Loucy (cell line): ENCODE data around the gene LPP.

Experiments
- H2AFZ ChIP-seq: fragments of 200-600 bp; sonication (generic); 2 replicates; pipeline ENCODE4 v1.6.0; 2016; ENCODE audit warnings: antibody characterized with exemption, mild to moderate bottlenecking, low read length, moderate library complexity
- H3F3A ChIP-seq: fragments of 200-600 bp; 2 replicates; pipeline ENCODE4 v1.6.0; 2016; ENCODE audit warnings: antibody characterized with exemption, low read depth, mild to moderate bottlenecking
- H3K27me3 ChIP-seq: fragments of 200-600 bp; sonication (generic); 2 replicates; pipeline ENCODE4 v1.6.1; 2014; ENCODE audit warnings: low read length, mild to moderate bottlenecking; ENCODE audit not compliant: insufficient read depth, poor library complexity, severe bottlenecking
- H3K36me3 ChIP-seq: fragments of 200-600 bp; sonication (generic); 2 replicates; pipeline ENCODE4 v1.6.1; 2016; ENCODE audit warnings: low read length; ENCODE audit not compliant: insufficient read depth
- H3K4me1 ChIP-seq: fragments of 200-600 bp; sonication (generic); 2 replicates; pipeline ENCODE4 v1.5.1; 2014; ENCODE audit warnings: low read length, mild to moderate bottlenecking; ENCODE audit not compliant: insufficient read depth, poor library complexity, severe bottlenecking
- H3K4me2 ChIP-seq: fragments of 200-600 bp; sonication (generic); 2 replicates; pipeline ENCODE4 v1.6.0; 2014; ENCODE audit warnings: antibody characterized with exemption, low read length, low read depth, mild to moderate bottlenecking; ENCODE audit not compliant: poor library complexity, severe bottlenecking
- H3K4me3 ChIP-seq: fragments of 200-600 bp; sonication (generic); 2 replicates; pipeline ENCODE4 v1.5.1; 2014; ENCODE audit warnings: low read length, mild to moderate bottlenecking, mixed read lengths; ENCODE audit not compliant: poor library complexity, severe bottlenecking
- H3K79me2 ChIP-seq: fragments of 200-600 bp; sonication (generic); 2 replicates; pipeline ENCODE4 v1.6.1; 2014; ENCODE audit warnings: low read length; ENCODE audit not compliant: insufficient read depth
- H3K9ac ChIP-seq: fragments of 200-600 bp; sonication (generic); 2 replicates; pipeline ENCODE4 v1.6.0; 2014; ENCODE audit warnings: mild to moderate bottlenecking, low read depth, low read length, moderate library complexity; ENCODE audit not compliant: poor library complexity, severe bottlenecking
- H3K9me2 ChIP-seq: fragments of 200-600 bp; sonication (generic); replicated peaks from 2 replicates; pipeline ENCODE4 v1.6.1; 2016; ENCODE audit warnings: low read depth, low read length, mixed read lengths
- H3K9me3 ChIP-seq: fragments of 200-600 bp; sonication (generic); 2 replicates; pipeline ENCODE4 v1.6.1; 2014; ENCODE audit warnings: mild to moderate bottlenecking, antibody characterized with exemption, low read length, low read depth; ENCODE audit not compliant: insufficient read depth
- H4K20me1 ChIP-seq: fragments of 200-600 bp; sonication (generic); 2 replicates; pipeline ENCODE4 v1.6.0; 2014; ENCODE audit warnings: antibody characterized with exemption, low read length, mild to moderate bottlenecking; ENCODE audit not compliant: insufficient read depth, poor library complexity, severe bottlenecking
- EZH2phosphoT487 ChIP-seq: fragments of 200-600 bp; IDR thresholded peaks from 2 replicates; pipeline ENCODE4 v1.6.1; 2018; ENCODE audit warnings: antibody characterized with exemption, mild to moderate bottlenecking, moderate library complexity, borderline replicate concordance
- TF ChIP-seq, protein P1 (sequence below): fragments of 200-600 bp; sonication (generic); conservative IDR thresholded peaks from 2 replicates; pipeline ENCODE4 v1.5.1; 2014; ENCODE audit warnings: mild to moderate bottlenecking, antibody characterized with exemption, low read length

Gene LPP

GRCh38 chr3:188435266-188435665 is 281.3 kb downstream of the LPP start:
- no peak overlapping the region for H3K4me2 ChIP-seq
- no peaks in the 10 kb centered on the region for H3K9me3 ChIP-seq
- no peaks in the 10 kb centered on the region for H3K36me3 ChIP-seq
- no peak overlapping the region for H3K9ac ChIP-seq
- no peaks in the 10 kb centered on the region for H3K9me2 ChIP-seq
- no peak for TF ChIP-seq EZH2phosphoT487
- TF ChIP-seq, protein P1, sequence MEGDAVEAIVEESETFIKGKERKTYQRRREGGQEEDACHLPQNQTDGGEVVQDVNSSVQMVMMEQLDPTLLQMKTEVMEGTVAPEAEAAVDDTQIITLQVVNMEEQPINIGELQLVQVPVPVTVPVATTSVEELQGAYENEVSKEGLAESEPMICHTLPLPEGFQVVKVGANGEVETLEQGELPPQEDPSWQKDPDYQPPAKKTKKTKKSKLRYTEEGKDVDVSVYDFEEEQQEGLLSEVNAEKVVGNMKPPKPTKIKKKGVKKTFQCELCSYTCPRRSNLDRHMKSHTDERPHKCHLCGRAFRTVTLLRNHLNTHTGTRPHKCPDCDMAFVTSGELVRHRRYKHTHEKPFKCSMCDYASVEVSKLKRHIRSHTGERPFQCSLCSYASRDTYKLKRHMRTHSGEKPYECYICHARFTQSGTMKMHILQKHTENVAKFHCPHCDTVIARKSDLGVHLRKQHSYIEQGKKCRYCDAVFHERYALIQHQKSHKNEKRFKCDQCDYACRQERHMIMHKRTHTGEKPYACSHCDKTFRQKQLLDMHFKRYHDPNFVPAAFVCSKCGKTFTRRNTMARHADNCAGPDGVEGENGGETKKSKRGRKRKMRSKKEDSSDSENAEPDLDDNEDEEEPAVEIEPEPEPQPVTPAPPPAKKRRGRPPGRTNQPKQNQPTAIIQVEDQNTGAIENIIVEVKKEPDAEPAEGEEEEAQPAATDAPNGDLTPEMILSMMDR = no peak
- no peak overlapping the region for H3K4me3 ChIP-seq
- H3K79me2 ChIP-seq = no peaks in the 10 kb centered on the region
- no peaks in the 10 kb centered on the region for H3K27me3 ChIP-seq
- peaks cover 4% of the 10 kb centered on the region; the same call in 1 of the 2 replicates for H3F3A ChIP-seq
- no peaks in the 10 kb centered on the region for H4K20me1 ChIP-seq
- H2AFZ ChIP-seq = no peak overlapping the region
- peaks cover 34% of the 10 kb centered on the region for H3K4me1 ChIP-seq

DNA sequence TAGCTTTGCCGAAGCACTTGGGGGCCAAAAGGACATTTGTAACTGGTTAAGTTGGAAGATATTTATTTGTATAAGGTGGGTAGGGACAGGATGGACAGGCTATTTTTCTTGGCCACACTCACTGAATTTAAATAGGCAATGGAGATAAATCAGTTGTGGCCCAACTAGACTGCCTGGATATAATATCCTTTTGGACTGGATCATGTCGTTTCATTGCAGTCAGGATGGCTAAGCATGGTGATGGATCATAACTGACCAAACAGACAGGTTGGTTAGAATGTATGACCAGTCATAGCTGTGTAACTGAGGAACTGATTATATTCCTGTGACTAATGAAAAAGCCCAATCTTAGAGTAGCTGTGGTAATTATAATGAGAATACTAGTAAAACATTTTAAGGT is 284.0 kb downstream of the LPP start:
- H3K79me2 ChIP-seq = no peaks in the 10 kb centered on the region
- peaks cover 31% of the 10 kb centered on the region for H3K4me1 ChIP-seq
- no peaks in the 10 kb centered on the region for H3K9me2 ChIP-seq
- no peaks in the 10 kb centered on the region for H4K20me1 ChIP-seq
- H3K27me3 ChIP-seq = no peaks in the 10 kb centered on the region
- no peak overlapping the region for H3K4me3 ChIP-seq
- TF ChIP-seq EZH2phosphoT487 = no peak
- TF ChIP-seq, protein P1 = no peak
- 0 out of 2 replicates have a peak, but pooled peaks cover 5% of the 10 kb centered on the region for H3K36me3 ChIP-seq
- 0 out of 2 replicates have a peak, but pooled peaks cover under 1% of the 10 kb centered on the region for H3K9me3 ChIP-seq
- no peak overlapping the region for H3K9ac ChIP-seq
- no peak overlapping the region for H2AFZ ChIP-seq
- H3F3A ChIP-seq = peaks cover 4% of the 10 kb centered on the region; the same call in 1 of the 2 replicates
- H3K4me2 ChIP-seq = no peak overlapping the region

DNA sequence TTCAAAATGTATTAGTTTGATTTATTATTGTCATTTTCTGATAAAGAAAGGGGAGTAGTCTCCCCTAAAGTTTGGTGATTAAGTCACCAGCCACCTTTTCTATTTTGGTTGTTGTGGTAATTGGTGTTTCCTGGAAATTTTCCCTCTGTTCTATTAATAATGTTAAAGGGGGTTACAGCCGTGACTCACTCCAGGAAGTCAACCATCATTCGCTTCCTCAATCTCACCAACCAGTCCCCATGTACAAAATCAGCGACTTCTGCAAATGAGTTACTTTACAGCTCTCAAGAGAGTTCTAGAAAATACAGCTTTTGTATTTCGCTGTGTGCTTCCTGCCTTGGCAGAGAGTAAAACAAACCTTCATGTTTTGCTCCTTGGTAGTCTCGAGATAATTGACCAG is 285.1 kb downstream of the LPP start:
- H3K9me2 ChIP-seq = no peaks in the 10 kb centered on the region
- H3K9ac ChIP-seq = peak overlapping the region; percentile 27
- H3K4me2 ChIP-seq = peak overlapping the region; percentile 66
- peaks cover 12% of the 10 kb centered on the region for H3K9me3 ChIP-seq
- no peaks in the 10 kb centered on the region for H3K79me2 ChIP-seq
- no peaks in the 10 kb centered on the region for H4K20me1 ChIP-seq
- H2AFZ ChIP-seq = no peak overlapping the region
- peaks cover 24% of the 10 kb centered on the region for H3K4me1 ChIP-seq
- H3K4me3 ChIP-seq = peak overlapping the region; percentile 41
- TF ChIP-seq EZH2phosphoT487 = no peak
- TF ChIP-seq, protein P1 = no peak
- H3K36me3 ChIP-seq = peaks cover 5% of the 10 kb centered on the region; the same call in 1 of the 2 replicates
- H3F3A ChIP-seq = peaks cover 4% of the 10 kb centered on the region; the same call in 1 of the 2 replicates
- H3K27me3 ChIP-seq = no peaks in the 10 kb centered on the region
